NCI-H345 (cell line): Measurements from ENCODE around the gene FOXA1.

ENCODE experiments used
- DNase-seq: peaks from one replicate; lab custom pipeline; 2025; lab: John Stamatoyannopoulos, UW

The FOXA1 gene

GRCh38 chr14:37602605-37603453 is 7.8 kb upstream of the FOXA1 start:
- DNase-seq, result no peak

GRCh38 chr14:37601865-37602264 is 6.8 kb upstream of the FOXA1 start:
- DNase-seq, result no peak

GRCh38 chr14:37600880-37601741 is 6.1 kb upstream of the FOXA1 start:
- no peak for DNase-seq

GRCh38 chr14:37599507-37600368 is 4.7 kb upstream of the FOXA1 start:
- DNase-seq, result peak; percentile 66

GRCh38 chr14:37598747-37599506 is 3.9 kb upstream of the FOXA1 start:
- DNase-seq, result peak; percentile 41

GRCh38 chr14:37597914-37598746 is 3.1 kb upstream of the FOXA1 start:
- DNase-seq, result peak; percentile 34

GRCh38 chr14:37597538-37597913 is 2.5 kb upstream of the FOXA1 start:
- DNase-seq, result peak; percentile 52

- peak; percentile 22 for DNase-seq
Measured at GRCh38 chr14:37596790-37597472, 1.9 kb upstream of the FOXA1 start.

- peak; percentile 97 for DNase-seq
Measured at GRCh38 chr14:37595809-37596621, 966 bp upstream of the FOXA1 start.

GRCh38 chr14:37594238-37594970 is 645 bp downstream of the FOXA1 start:
- peak; percentile 92 for DNase-seq

GRCh38 chr14:37593511-37594237 is 1.4 kb downstream of the FOXA1 start:
- peak; percentile 29 for DNase-seq

GRCh38 chr14:37592482-37593408 is 2.3 kb downstream of the FOXA1 start:
- peak; percentile 66 for DNase-seq

- DNase-seq, result peak; percentile 76
Measured at GRCh38 chr14:37591941-37592481, 3.0 kb downstream of the FOXA1 start.

- peak; percentile 76 for DNase-seq
Measured at GRCh38 chr14:37591311-37591940, 3.6 kb downstream of the FOXA1 start.

GRCh38 chr14:37590428-37591139 is 4.5 kb downstream of the FOXA1 start:
- peak; percentile 51 for DNase-seq
